ENCODE results near the gene SON. TPM values are rescaled to one million over a fixed set of nuclear protein-coding genes. Genes with fewer than 3 reads are reported as not detected.

Gene SON
- polyA plus RNA-seq, 3 donors: 66.4 to 269 (median 184) TPM

DNA sequence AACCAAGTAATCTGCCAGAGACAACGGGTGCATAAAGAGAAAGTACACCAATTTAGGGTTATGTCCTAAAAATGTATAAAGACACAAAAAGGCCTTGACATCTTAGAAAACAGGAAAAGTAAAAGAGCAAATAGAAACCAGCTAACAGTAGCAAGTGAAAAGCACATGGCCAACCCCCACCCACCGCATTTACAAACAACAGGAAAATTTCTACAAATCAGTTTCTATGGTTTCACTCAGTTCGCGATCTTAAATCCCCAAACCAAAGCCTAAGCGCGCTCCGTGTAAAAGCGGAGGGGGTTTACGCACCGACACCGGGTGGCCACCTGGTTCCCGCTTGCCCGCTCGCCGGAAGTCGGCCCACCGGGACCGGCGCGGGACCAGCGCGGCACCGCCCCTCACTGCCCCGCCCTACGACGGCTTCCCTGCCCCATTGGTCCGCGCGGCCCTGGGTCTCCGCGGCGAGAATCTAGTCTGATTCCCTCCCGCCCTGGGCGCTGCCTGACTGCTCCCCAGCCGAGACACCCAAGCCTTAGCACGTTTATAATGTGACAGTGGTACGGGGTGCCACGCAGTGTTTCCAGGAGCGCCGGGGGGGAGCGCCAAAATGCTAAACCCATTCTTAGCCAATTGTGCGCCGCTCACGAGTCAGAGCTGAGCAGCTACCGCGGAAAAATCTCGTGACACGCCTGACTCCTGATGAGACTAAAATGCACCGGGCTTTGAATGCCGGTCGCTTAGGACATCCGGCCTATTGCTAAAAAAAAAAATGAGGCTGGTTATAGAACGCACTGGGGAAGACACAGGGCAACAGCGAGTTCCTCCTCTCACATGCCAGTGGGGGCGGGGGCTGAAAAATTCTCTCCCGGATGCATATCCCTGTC is 840 bp upstream of the SON start, which contains the start of gene GART:
TSS of gene GART (minus strand) at position 362 of the 884 bp plus-strand sequence. CDS start 2,802 bp downstream, outside the sequence.
- H3K9me3 Mint-ChIP-seq: peaks cover 0 to 2% (median 0%) of the 10 kb centered on the region in 7 donors
- Histone ChIP-seq H3K4me2 (replicated peaks; ENCODE audit: extremely low read depth, low read length, poor library complexity, severe bottlenecking) (peak within 1 kb of the TSS; percentile 80), H3K27ac (ENCODE audit: low read depth in 1 of 2, low read length in 2 of 2) (peak within 1 kb of the TSS; percentile 98 to 100), H4K20me1 (ENCODE audit: insufficient read depth, low read length) (peaks cover 39% of the 10 kb centered on the region), H3K27me3 (ENCODE audit: control insufficient read depth in 2 of 2, insufficient read depth in 2 of 2, low read length in 2 of 2) (no peaks in the 10 kb centered on the region), H3K4me3 (replicated peaks in 1 of 3; ENCODE audit: low read depth in 2 of 3, low read length in 3 of 3) (peak within 1 kb of the TSS; percentile 79 to 89 (median 88)), H3K9ac (ENCODE audit: insufficient read depth, low read length, poor library complexity, severe bottlenecking) (peak within 1 kb of the TSS; percentile 97), H3K4me1 (ENCODE audit: control insufficient read depth in 1 of 2, insufficient read depth in 2 of 2, low read length in 2 of 2) (peaks cover 26 to 38% of the 10 kb centered on the region in 2 donors), H2AFZ (ENCODE audit: insufficient read depth, low read depth, low read length, poor library complexity, severe bottlenecking) (peak within 1 kb of the TSS; percentile 66), H3K9me3 (replicated peaks in 1 of 2; ENCODE audit: control insufficient read depth in 1 of 2, insufficient read depth in 1 of 2, low read length in 2 of 2) (no peaks in the 10 kb centered on the region), H3K79me2 (ENCODE audit: insufficient read depth, low read length) (peaks cover 85% of the 10 kb centered on the region), H3K36me3 (replicated peaks in 1 of 2; ENCODE audit: control insufficient read depth in 1 of 2, insufficient read depth in 2 of 2, low read length in 2 of 2) (peaks cover under 1 to 32% of the 10 kb centered on the region in 2 donors)
- H3K36me3 Mint-ChIP-seq: peaks cover 21 to 30% of the 10 kb centered on the region in 2 donors
- H3K27me3 Mint-ChIP-seq (ENCODE audit: low read depth in 3 of 3): no peaks in the 10 kb centered on the region
- peak within 1 kb of the TSS; percentile 84 to 97 for H3K4me3 Mint-ChIP-seq
- DNase-seq: peak; percentile 66 to 79 (median 66)
- peaks cover 36% of the 10 kb centered on the region for H3K4me1 Mint-ChIP-seq
- H3K27ac Mint-ChIP-seq: peak within 1 kb of the TSS; percentile 99 to 100 (median 100)
- TF ChIP-seq CTCF (IDR thresholded peaks at IDR 0.05): no peak
- 0% methylated on average over 55 of the region's 56 CpGs for WGBS (ENCODE audit: insufficient coverage)
- intact Hi-C loops (cut with micrococcal nuclease): loop anchor here (2.0 to 10.0 kb wide), 6 partner anchors 45 to 770 kb away; partner anchors contain the start of genes CRYZL1 (in 2 of the 2), DONSON (in 1 of the 2), ITSN1 (in 1 of the 2) and PAXBP1 (in 1 of the 2)

DNA sequence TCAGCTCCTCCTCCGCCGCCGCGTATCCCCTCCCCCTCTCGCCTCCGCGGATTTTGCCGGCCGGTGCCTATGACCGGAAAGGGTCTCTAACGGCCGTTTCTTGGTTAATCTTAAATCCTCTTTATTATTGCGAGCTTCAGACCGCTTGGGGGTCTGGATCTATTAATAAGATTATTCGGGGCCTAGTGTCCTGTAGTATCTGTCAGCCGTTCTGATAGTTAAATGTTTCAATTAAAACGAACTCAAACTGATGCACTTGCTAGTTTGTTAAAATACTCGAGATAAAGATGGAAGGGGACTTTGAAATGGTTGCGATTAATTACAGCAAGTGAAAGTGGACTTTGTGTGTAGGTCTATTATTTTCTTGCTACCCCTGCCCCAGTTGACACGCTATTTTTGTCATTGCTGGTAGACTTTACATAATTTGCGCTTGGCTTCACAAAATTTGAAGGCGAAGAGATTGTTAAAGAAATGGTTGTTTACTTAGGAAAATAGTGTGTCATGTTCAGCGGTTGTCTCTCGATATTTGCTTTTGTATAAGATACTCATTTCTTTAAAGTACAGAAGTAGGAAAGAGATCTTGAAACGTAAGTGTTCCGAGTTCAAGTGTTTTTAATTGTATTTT is 779 bp downstream of the SON start:
- peaks cover 87% of the 10 kb centered on the region for H3K79me2 ChIP-seq (ENCODE audit: insufficient read depth, low read length)
- H3K36me3 ChIP-seq (replicated peaks in 1 of 2; ENCODE audit: control insufficient read depth in 1 of 2, insufficient read depth in 2 of 2, low read length in 2 of 2): peaks cover 13 to 32% of the 10 kb centered on the region in 2 donors
- peaks cover 56% of the 10 kb centered on the region for H4K20me1 ChIP-seq (ENCODE audit: insufficient read depth, low read length)
- Mint-ChIP-seq H3K9me3 (no peaks in the 10 kb centered on the region), H3K4me1 (peaks cover 36% of the 10 kb centered on the region), H3K4me3 (peak overlapping the region; percentile 84 to 97), H3K36me3 (peaks cover 18 to 32% of the 10 kb centered on the region in 2 donors), H3K27ac (peak overlapping the region; percentile 99 to 100 (median 100)), H3K27me3 (ENCODE audit: low read depth in 3 of 3) (no peaks in the 10 kb centered on the region)
- peaks cover 26 to 38% of the 10 kb centered on the region in 2 donors for H3K4me1 ChIP-seq (ENCODE audit: control insufficient read depth in 1 of 2, insufficient read depth in 2 of 2, low read length in 2 of 2)
- H3K27ac ChIP-seq (ENCODE audit: low read depth in 1 of 2, low read length in 2 of 2): peak overlapping the region; percentile 98 to 100
- peak in 1 of 3 donors; percentile 31 for DNase-seq
- no peaks in the 10 kb centered on the region for H3K27me3 ChIP-seq (ENCODE audit: control insufficient read depth in 2 of 2, insufficient read depth in 2 of 2, low read length in 2 of 2)
- H3K9me3 ChIP-seq (replicated peaks in 1 of 2; ENCODE audit: control insufficient read depth in 1 of 2, insufficient read depth in 1 of 2, low read length in 2 of 2): no peaks in the 10 kb centered on the region
- peak overlapping the region; percentile 80 for H3K4me2 ChIP-seq (replicated peaks; ENCODE audit: extremely low read depth, low read length, poor library complexity, severe bottlenecking)
- TF ChIP-seq CTCF (IDR thresholded peaks at IDR 0.05): no peak
- intact Hi-C loops (cut with micrococcal nuclease): loop anchor here (2.0 to 10.0 kb wide), 6 partner anchors 44 to 771 kb away; partner anchors contain the start of genes CRYZL1 (in 2 of the 2), DONSON (in 1 of the 2), ITSN1 (in 1 of the 2) and PAXBP1 (in 1 of the 2)
- peak overlapping the region; percentile 97 for H3K9ac ChIP-seq (ENCODE audit: insufficient read depth, low read length, poor library complexity, severe bottlenecking)
- WGBS (ENCODE audit: insufficient coverage): 2% methylated on average over 10 of the region's 26 CpGs
- peak overlapping the region; percentile 79 to 89 (median 88) for H3K4me3 ChIP-seq (replicated peaks in 1 of 3; ENCODE audit: low read depth in 2 of 3, low read length in 3 of 3)
- H2AFZ ChIP-seq (ENCODE audit: insufficient read depth, low read depth, low read length, poor library complexity, severe bottlenecking): peak overlapping the region; percentile 54
